HepG2 (cell line): ENCODE results near the gene COA5. TPM values are rescaled to one million over a fixed set of nuclear protein-coding genes. Genes with fewer than 3 reads are reported as not detected.
A peak's percentile ranks its signal among the peaks of the same experiment; 100 is the strongest.

Experiments
- ATAC-seq: fragments of 200-7000 bp; cut with Tn5 transposase; 3 replicates; pipeline ENCODE4 v1.9.1; 2020; ENCODE audit warnings: mild to moderate bottlenecking, moderate library complexity
- BruUV-seq: library from RNA; stranded (reverse); fragments of 400-500 nt; replicated peaks from 2 replicates; lab custom pipeline; 2021; lab: Mats Ljungman, UMichigan
- CTCF ChIA-PET: fragments of 300-600 bp; formaldehyde crosslinking; extraction: SDS; loops from one replicate; lab custom pipeline; 2021; ENCODE audit warnings: low total read pairs, inconsistent platforms, low intra/inter-chr PET ratio; lab: Yijun Ruan, JAX
- POLR2A ChIA-PET: fragments of 350-600 bp; sonication (Branson Sonifier 250); formaldehyde crosslinking; loops from one replicate; lab custom pipeline; 2020; ENCODE audit warnings: antibody characterized with exemption, inconsistent platforms; lab: Yijun Ruan, JAX
- DNase-seq: peaks from one replicate; pipeline ENCODE4 v3.0.0-alpha.2; 2015; ENCODE audit warnings: low spot score
- FAIRE-seq: peaks from 3 replicates; lab custom pipeline; 2011; peaks lifted over from hg19 to GRCh38; lab: Jason Lieb, UNC
- H2AFZ ChIP-seq: one replicate; pipeline ENCODE4 v1.6.1; 2011; ENCODE audit warnings: low read length, inconsistent platforms
- H3K27ac ChIP-seq: fragments of 300-600 bp; 3 replicates; pipeline ENCODE4 v1.8.0; 2011; ENCODE audit warnings: mixed run types, mild to moderate bottlenecking, mixed read lengths, low read length, inconsistent platforms; ENCODE audit not compliant: insufficient read depth; ENCODE audit errors: extremely low read length
- H3K27me3 ChIP-seq, 2 experiments: fragments of 200-600 bp in 1 of 2; 2 replicates in 1 of 2; 3 replicates in 1 of 2; pipeline versions ENCODE4 v1.6.0 to v1.8.0; 2011; ENCODE audit warnings: low read length in 2 of 2, mild to moderate bottlenecking in 2 of 2, moderate library complexity in 2 of 2, inconsistent platforms in 1 of 2; ENCODE audit not compliant: insufficient read depth in 2 of 2, control insufficient read depth in 1 of 2
- H3K36me3 ChIP-seq, 2 experiments: fragments of 200-600 bp in 1 of 2; replicated peaks in 1 of 2; 2 replicates in 1 of 2; 3 replicates in 1 of 2; pipeline versions ENCODE4 v1.5.1 to v1.8.0; 2011; ENCODE audit warnings: low read length in 2 of 2, inconsistent platforms in 1 of 2; ENCODE audit not compliant: insufficient read depth in 2 of 2, control insufficient read depth in 1 of 2
- H3K4me1 ChIP-seq: 2 replicates; pipeline ENCODE4 v1.5.1; 2012; ENCODE audit warnings: low read length, inconsistent platforms; ENCODE audit not compliant: insufficient read depth
- H3K4me2 ChIP-seq: 2 replicates; pipeline ENCODE4 v1.6.0; 2011; ENCODE audit warnings: low read depth, low read length, inconsistent platforms
- H3K4me3 ChIP-seq, 3 experiments: fragments of 200-600 bp in 1 of 3; sonication (generic), shearing (Covaris generic) in 1 of 3; replicated peaks in 1 of 3; 2 replicates each; pipeline ENCODE4 v1.5.1; 2011 to 2016; ENCODE audit warnings: low read length in 3 of 3, inconsistent platforms in 2 of 3, low read depth in 2 of 3, mild to moderate bottlenecking in 2 of 3, control low read depth in 1 of 3, mixed read lengths in 1 of 3; ENCODE audit not compliant: insufficient read depth in 1 of 3
- H3K79me2 ChIP-seq: one replicate; pipeline ENCODE4 v1.6.1; 2011; ENCODE audit warnings: low read length, inconsistent platforms; ENCODE audit not compliant: insufficient read depth
- H3K9ac ChIP-seq: 2 replicates; pipeline ENCODE4 v1.6.0; 2011; ENCODE audit warnings: mild to moderate bottlenecking, low read depth, low read length, inconsistent platforms; ENCODE audit not compliant: insufficient read depth
- H3K9me3 ChIP-seq: 2 replicates; pipeline ENCODE4 v1.5.1; 2012; ENCODE audit warnings: mild to moderate bottlenecking, low read length
- H4K20me1 ChIP-seq: 2 replicates; pipeline ENCODE4 v1.6.0; 2011; ENCODE audit warnings: inconsistent platforms, mild to moderate bottlenecking, low read length, moderate library complexity; ENCODE audit not compliant: insufficient read depth
- BRF2 ChIP-seq: sonication (generic); formaldehyde crosslinking; IDR thresholded peaks from 2 replicates; pipeline ENCODE4 v1.8.1; 2022; ENCODE audit warnings: mild to moderate bottlenecking, missing genetic modification reagents
- KDM1A ChIP-seq: IDR thresholded peaks from 2 replicates; pipeline ENCODE4 v1.6.1; 2016; ENCODE audit warnings: missing compliant biosample characterization
- RBM22 ChIP-seq: fragments of 200-400 bp; formaldehyde crosslinking; optimal IDR thresholded peaks from 2 replicates; pipeline ENCODE3; 2017; ENCODE audit warnings: mild to moderate bottlenecking, low read length, moderate library complexity
- SMAD9 ChIP-seq: sonication (generic); formaldehyde crosslinking; IDR thresholded peaks from 2 replicates; pipeline ENCODE4 v1.5.1; 2020; ENCODE audit warnings: mild to moderate bottlenecking, missing genetic modification reagents
- STAG1 ChIP-seq: sonication (generic); formaldehyde crosslinking; IDR thresholded peaks from 2 replicates; pipeline ENCODE4 v1.4.0; 2020; ENCODE audit warnings: missing genetic modification reagents
- ZNF3 ChIP-seq: IDR thresholded peaks from 2 replicates; pipeline ENCODE4 v1.7.0; 2017; ENCODE audit warnings: inconsistent platforms
- ZNF33A ChIP-seq: sonication (generic); formaldehyde crosslinking; IDR thresholded peaks from 2 replicates; pipeline ENCODE4 v1.5.1; 2020; ENCODE audit warnings: missing genetic modification reagents, mild to moderate bottlenecking, moderate library complexity, borderline replicate concordance
- WGBS: methylation state at CpG from one replicate; pipeline ENCODE4 v1.1.6; 2017; ENCODE audit warnings: low lambda C conversion rate; 5-methylcytosine and 5-hydroxymethylcytosine counted together
- in situ Hi-C: cut with HindIII; loops from 2 replicates; pipeline ENCODE4 v1.10.0; 2017; ENCODE audit warnings: low pct_unique_long_range_greater_than_20kb; ENCODE audit not compliant: extremely low pct_ligation_motif_present
- intact Hi-C: fragments of 100-400 bp; cut with micrococcal nuclease; formaldehyde crosslinking; loops from one replicate; pipeline ENCODE4 v1.10.0; 2022; ENCODE audit not compliant: unreplicated experiment
- polyA plus RNA-seq, 8 experiments: library from polyadenylated mRNA; depleted of rRNA in 3 of 8; stranded (reverse) in 7 of 8; unstranded in 1 of 8; fragments of >200 nt; fragmentation: Illumina TruSeq in 4 of 8; extraction: Trizol in 4 of 8; gene quantifications; 2 replicates each; pipeline versions ENCODE4 v1.2.1 to v1.2.3, GENCODE V29; 2011 to 2016; ENCODE audit warnings: low read depth in 4 of 8, missing spikeins in 1 of 8, mixed read lengths in 1 of 8; ENCODE audit not compliant: insufficient read depth in 1 of 8
- total RNA-seq, 5 experiments: library from RNA; depleted of rRNA; stranded (reverse); fragments of >200 nt; fragmentation: Illumina TruSeq; extraction: Trizol; gene quantifications; 2 replicates each; pipeline ENCODE4 v1.2.3, GENCODE V29; 2016; ENCODE audit warnings: low read depth in 1 of 5
- TF ChIP-seq, protein P1 (sequence below): sonication (generic); formaldehyde crosslinking; IDR thresholded peaks from 2 replicates; pipeline ENCODE4 v1.5.0; 2020; ENCODE audit warnings: mild to moderate bottlenecking, missing genetic modification reagents, moderate library complexity
- TF ChIP-seq, protein P2 (sequence below): sonication (generic); formaldehyde crosslinking; IDR thresholded peaks from 2 replicates; pipeline ENCODE4 v1.5.0; 2020; ENCODE audit warnings: mild to moderate bottlenecking, missing genetic modification reagents, borderline replicate concordance

The COA5 gene
- total and polyA plus RNA-seq, 2 of the 13 experiments (the other 11 are each of a cell fraction or from before 2014, with no cell fraction given) = 43.6 to 64.5 TPM

DNA sequence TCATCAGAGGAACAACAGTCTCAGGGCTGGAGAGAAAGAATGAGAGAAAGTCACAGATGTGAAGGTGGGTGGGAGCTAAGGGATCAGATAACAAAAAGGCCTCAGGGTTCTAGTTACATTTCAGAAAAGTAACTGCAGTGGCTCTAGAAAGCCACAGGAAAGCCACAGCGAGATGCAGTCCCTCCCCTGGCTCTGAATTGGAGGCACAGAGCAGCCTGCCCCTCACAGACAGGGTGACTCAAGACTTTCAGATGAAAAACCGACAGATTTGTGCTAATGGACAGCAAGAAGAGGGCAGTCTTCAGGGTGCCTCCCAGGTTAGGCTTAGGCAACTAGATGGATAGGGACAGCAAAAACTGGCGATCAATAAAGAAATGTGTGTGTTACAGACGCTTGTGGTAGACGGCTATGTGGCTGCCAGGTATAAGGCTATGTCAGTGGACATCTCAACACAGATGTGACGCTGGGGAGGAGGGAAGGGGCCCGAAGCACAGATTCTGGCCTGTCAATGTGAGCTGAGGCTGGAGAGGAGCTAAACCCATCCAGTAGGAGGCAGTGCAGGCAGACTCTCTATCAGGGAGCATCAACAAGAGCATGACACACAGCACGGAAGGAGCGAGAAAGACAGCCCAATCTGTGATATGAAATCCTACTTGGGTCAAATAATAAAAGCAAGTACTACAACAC is 26.2 kb upstream of the COA5 start:
- H3K4me3 ChIP-seq = no peak overlapping the region
- H3K9me3 ChIP-seq = no peaks in the 10 kb centered on the region
- DNase-seq = peak; percentile 14
- H3K79me2 ChIP-seq = no peaks in the 10 kb centered on the region
- peak; percentile 81 for ATAC-seq
- peaks cover 28 to 82% of the 10 kb centered on the region in 2 experiments for H3K36me3 ChIP-seq
- 97% methylated on average over 9 of the region's 9 CpGs for WGBS
- no peak overlapping the region for H3K4me2 ChIP-seq
- H3K27me3 ChIP-seq = no peaks in the 10 kb centered on the region
- no peaks in the 10 kb centered on the region for H4K20me1 ChIP-seq
- TF ChIP-seq, protein P1, sequence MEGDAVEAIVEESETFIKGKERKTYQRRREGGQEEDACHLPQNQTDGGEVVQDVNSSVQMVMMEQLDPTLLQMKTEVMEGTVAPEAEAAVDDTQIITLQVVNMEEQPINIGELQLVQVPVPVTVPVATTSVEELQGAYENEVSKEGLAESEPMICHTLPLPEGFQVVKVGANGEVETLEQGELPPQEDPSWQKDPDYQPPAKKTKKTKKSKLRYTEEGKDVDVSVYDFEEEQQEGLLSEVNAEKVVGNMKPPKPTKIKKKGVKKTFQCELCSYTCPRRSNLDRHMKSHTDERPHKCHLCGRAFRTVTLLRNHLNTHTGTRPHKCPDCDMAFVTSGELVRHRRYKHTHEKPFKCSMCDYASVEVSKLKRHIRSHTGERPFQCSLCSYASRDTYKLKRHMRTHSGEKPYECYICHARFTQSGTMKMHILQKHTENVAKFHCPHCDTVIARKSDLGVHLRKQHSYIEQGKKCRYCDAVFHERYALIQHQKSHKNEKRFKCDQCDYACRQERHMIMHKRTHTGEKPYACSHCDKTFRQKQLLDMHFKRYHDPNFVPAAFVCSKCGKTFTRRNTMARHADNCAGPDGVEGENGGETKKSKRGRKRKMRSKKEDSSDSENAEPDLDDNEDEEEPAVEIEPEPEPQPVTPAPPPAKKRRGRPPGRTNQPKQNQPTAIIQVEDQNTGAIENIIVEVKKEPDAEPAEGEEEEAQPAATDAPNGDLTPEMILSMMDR (CRISPR knock-in tag) = peak; percentile 50
- peak; percentile 55 for TF ChIP-seq STAG1 (CRISPR knock-in tag)
- no peak for TF ChIP-seq ZNF3 (CRISPR knock-in tag)
- H2AFZ ChIP-seq = no peak overlapping the region
- POLR2A ChIA-PET = no interaction called here
- no TSS peak for BruUV-seq
- H3K4me1 ChIP-seq = no peaks in the 10 kb centered on the region
- H3K27ac ChIP-seq = no peak overlapping the region
- in situ Hi-C loops = no loop called here
- H3K9ac ChIP-seq = no peak overlapping the region
- intact Hi-C loops = no loop called here
- CTCF ChIA-PET = interaction anchor here (1.4 kb wide), 1 partner anchor 431 kb away, joined by 4 read pairs; no protein-coding TSS in a partner anchor
- no peak for FAIRE-seq

DNA sequence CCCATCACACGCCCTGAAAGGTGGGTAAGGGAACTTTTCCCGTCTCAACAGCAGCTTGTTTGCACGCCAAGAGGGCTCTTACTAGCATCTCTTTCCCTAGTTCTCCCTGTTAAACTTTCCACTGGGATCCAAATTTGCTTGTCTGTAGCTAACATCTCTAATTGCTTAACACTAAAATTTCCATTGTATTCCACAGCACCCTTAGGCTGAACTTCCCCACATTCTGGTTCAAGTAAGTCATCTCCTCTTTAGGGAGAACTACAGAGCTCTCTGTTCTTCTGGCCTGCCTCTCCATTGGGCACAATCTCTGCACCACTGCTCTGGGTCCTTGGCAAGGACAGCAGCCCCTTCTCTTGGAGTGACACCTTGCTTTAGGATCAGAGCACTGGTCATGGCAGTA is 24.0 kb upstream of the COA5 start:
- H3K79me2 ChIP-seq = no peaks in the 10 kb centered on the region
- BruUV-seq = no TSS peak
- no peaks in the 10 kb centered on the region for H3K27me3 ChIP-seq
- 100% methylated on average over 3 of the region's 3 CpGs for WGBS
- DNase-seq = no peak
- no peaks in the 10 kb centered on the region for H4K20me1 ChIP-seq
- H3K9ac ChIP-seq = no peak overlapping the region
- H3K9me3 ChIP-seq = no peaks in the 10 kb centered on the region
- H3K27ac ChIP-seq = no peak overlapping the region
- H3K4me3 ChIP-seq = no peak overlapping the region
- H3K4me1 ChIP-seq = no peaks in the 10 kb centered on the region
- intact Hi-C loops = no loop called here
- no peak for FAIRE-seq
- no peak overlapping the region for H2AFZ ChIP-seq
- TF ChIP-seq RBM22 (peak; percentile 49), ZNF33A (CRISPR knock-in tag) (no peak), KDM1A (CRISPR knock-in tag) (no peak), SMAD9 (CRISPR knock-in tag) (no peak), BRF2 (CRISPR knock-in tag) (no peak)
- TF ChIP-seq, protein P2, sequence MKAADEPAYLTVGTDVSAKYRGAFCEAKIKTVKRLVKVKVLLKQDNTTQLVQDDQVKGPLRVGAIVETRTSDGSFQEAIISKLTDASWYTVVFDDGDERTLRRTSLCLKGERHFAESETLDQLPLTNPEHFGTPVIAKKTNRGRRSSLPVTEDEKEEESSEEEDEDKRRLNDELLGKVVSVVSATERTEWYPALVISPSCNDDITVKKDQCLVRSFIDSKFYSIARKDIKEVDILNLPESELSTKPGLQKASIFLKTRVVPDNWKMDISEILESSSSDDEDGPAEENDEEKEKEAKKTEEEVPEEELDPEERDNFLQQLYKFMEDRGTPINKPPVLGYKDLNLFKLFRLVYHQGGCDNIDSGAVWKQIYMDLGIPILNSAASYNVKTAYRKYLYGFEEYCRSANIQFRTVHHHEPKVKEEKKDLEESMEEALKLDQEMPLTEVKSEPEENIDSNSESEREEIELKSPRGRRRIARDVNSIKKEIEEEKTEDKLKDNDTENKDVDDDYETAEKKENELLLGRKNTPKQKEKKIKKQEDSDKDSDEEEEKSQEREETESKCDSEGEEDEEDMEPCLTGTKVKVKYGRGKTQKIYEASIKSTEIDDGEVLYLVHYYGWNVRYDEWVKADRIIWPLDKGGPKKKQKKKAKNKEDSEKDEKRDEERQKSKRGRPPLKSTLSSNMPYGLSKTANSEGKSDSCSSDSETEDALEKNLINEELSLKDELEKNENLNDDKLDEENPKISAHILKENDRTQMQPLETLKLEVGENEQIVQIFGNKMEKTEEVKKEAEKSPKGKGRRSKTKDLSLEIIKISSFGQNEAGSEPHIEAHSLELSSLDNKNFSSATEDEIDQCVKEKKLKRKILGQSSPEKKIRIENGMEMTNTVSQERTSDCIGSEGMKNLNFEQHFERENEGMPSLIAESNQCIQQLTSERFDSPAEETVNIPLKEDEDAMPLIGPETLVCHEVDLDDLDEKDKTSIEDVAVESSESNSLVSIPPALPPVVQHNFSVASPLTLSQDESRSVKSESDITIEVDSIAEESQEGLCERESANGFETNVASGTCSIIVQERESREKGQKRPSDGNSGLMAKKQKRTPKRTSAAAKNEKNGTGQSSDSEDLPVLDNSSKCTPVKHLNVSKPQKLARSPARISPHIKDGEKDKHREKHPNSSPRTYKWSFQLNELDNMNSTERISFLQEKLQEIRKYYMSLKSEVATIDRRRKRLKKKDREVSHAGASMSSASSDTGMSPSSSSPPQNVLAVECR (CRISPR knock-in tag) = no peak
- ATAC-seq = no peak
- in situ Hi-C loops = no loop called here
- CTCF ChIA-PET = no interaction called here
- no peak overlapping the region for H3K4me2 ChIP-seq
- POLR2A ChIA-PET = no interaction called here
- H3K36me3 ChIP-seq = peaks cover 21 to 62% of the 10 kb centered on the region in 2 experiments
